Left ventricle myocardium inferior (tissue), 1 donor: ENCODE measurements around the gene APBA3. TPM values are rescaled to one million over a fixed set of nuclear protein-coding genes. Genes with fewer than 3 reads are reported as not detected.

Experiments
- DNase-seq: peaks from one replicate; pipeline ENCODE4 v3.0.0-alpha.2; 2020
- H3K27ac ChIP-seq: fragments of 200-600 bp; replicated peaks from 2 replicates; pipeline ENCODE4 v1.8.0; 2021
- H3K27me3 ChIP-seq: fragments of 200-600 bp; 2 replicates; pipeline ENCODE4 v1.8.0; 2021; ENCODE audit warnings: low read depth
- H3K36me3 ChIP-seq: fragments of 200-600 bp; 2 replicates; pipeline ENCODE4 v1.8.0; 2021
- H3K4me1 ChIP-seq: fragments of 200-600 bp; 2 replicates; pipeline ENCODE4 v1.8.0; 2021
- H3K4me3 ChIP-seq: fragments of 200-600 bp; 2 replicates; pipeline ENCODE4 v1.8.0; 2021; ENCODE audit warnings: mild to moderate bottlenecking, moderate library complexity
- H3K9me3 ChIP-seq: fragments of 200-600 bp; replicated peaks from 2 replicates; pipeline ENCODE4 v1.8.0; 2021
- CTCF ChIP-seq: fragments of 200-600 bp; IDR thresholded peaks from 2 replicates; pipeline ENCODE4 v1.8.0; 2021; ENCODE audit warnings: antibody characterized with exemption, mild to moderate bottlenecking, borderline replicate concordance
- intact Hi-C: fragments of 100-400 bp; cut with micrococcal nuclease; formaldehyde crosslinking; loops from one replicate; pipeline ENCODE4 v1.11.0; 2022
- total RNA-seq: library from RNA; stranded (reverse); fragmentation: NEBNext Ultra II Directional; extraction: Animal tissue kit (Norgen Biotek cat#: 25700); gene quantifications from one replicate; pipeline ENCODE4 v1.2.1, GENCODE V29; 2021
- donor health status: DM: no; HTN: yes; CAD: no; lungs with severe emphysema.

APBA3 gene
- total RNA-seq, 1 donor from 2014 or later: 14.2 TPM

DNA sequence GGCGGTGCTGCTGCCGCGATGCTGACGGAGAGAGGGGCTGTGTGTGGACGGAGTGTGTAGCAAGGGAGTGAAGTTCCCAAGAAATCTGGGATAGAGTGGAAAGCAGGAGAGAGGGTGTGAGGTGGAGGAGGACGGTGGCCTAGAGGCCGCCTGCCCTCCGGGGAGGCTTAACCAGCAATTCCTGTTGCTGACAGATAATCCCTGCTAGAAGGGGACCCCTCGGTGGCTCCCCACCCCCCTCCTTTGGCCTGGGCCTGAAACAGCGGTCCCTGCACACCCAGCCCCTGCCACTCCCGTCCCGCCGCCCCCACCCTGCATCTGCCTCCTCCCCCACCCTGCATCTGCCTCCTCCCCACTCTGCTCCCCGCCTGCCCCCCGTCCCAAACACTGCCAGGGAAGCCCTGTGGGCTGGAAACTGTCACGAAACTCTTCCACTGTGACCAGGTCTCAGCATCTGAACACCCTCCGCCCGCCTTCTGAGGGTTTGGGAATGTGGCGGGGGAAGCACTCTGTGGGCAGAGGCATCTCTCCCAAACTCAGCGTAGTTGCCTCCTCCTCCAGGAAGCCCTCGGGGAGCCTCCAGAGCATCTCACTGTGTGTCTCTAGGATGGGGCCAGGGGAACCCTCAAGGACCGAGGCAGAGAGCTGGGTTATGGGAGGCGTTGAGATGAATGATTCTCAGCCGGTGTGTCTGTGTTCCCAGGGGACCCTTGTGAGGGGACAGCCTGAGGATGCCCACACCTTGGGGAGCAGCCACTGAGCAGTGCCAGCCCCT lies 41.8 kb upstream of the APBA3 start:
- no peaks in the 10 kb centered on the region for H3K9me3 ChIP-seq
- H3K27me3 ChIP-seq: peaks cover 74% of the 10 kb centered on the region
- intact Hi-C loops: no loop called here
- H3K36me3 ChIP-seq: no peaks in the 10 kb centered on the region
- peaks cover 16% of the 10 kb centered on the region for H3K4me1 ChIP-seq
- no peak overlapping the region for H3K4me3 ChIP-seq
- DNase-seq: no peak
- no peak for TF ChIP-seq CTCF
- no peak overlapping the region for H3K27ac ChIP-seq

- TF ChIP-seq CTCF: peak; percentile 24
- intact Hi-C loops: no loop called here
- no peak overlapping the region for H3K27ac ChIP-seq
- peaks cover 12% of the 10 kb centered on the region for H3K4me1 ChIP-seq
- peaks cover 7% of the 10 kb centered on the region for H3K9me3 ChIP-seq
- DNase-seq: peak; percentile 34
- H3K4me3 ChIP-seq: peak overlapping the region; percentile 52
- H3K27me3 ChIP-seq: peaks cover 77% of the 10 kb centered on the region
- no peaks in the 10 kb centered on the region for H3K36me3 ChIP-seq
Observed at GRCh38 chr19:3801412-3802096, 40.1 kb upstream of the APBA3 start.

GRCh38 chr19:3800996-3801395 lies 39.5 kb upstream of the APBA3 start:
- H3K27ac ChIP-seq: no peak overlapping the region
- intact Hi-C loops: no loop called here
- TF ChIP-seq CTCF: no peak
- H3K27me3 ChIP-seq: peaks cover 75% of the 10 kb centered on the region
- peak overlapping the region; percentile 52 for H3K4me3 ChIP-seq
- H3K9me3 ChIP-seq: peaks cover 13% of the 10 kb centered on the region
- H3K4me1 ChIP-seq: peaks cover 12% of the 10 kb centered on the region
- no peaks in the 10 kb centered on the region for H3K36me3 ChIP-seq
- no peak for DNase-seq

DNA sequence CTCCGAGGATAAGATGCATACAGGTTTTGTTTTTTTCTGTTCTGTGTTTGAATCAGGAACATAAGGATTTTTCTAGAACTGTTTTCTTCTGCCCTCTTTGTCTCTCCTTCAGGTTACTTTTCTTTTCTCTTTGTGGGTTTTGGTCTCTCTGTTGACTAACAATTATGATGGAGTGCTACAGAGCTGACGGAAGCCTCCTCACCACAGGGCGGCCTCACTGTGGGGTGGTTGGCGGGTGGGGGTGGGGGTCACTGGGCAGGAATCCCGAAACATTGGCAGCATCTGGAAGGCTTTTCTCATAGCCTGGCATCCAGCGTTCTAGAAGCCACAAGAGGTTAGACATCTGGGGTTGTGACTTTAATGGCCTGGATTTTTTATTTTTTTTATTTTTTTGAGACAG lies 36.6 kb upstream of the APBA3 start:
- Histone ChIP-seq H3K27me3 (peaks cover 52% of the 10 kb centered on the region), H3K4me1 (peaks cover 12% of the 10 kb centered on the region), H3K9me3 (peaks cover 16% of the 10 kb centered on the region), H3K36me3 (no peaks in the 10 kb centered on the region), H3K4me3 (no peak overlapping the region), H3K27ac (no peak overlapping the region)
- TF ChIP-seq CTCF: no peak
- DNase-seq: no peak
- intact Hi-C loops: no loop called here

DNA sequence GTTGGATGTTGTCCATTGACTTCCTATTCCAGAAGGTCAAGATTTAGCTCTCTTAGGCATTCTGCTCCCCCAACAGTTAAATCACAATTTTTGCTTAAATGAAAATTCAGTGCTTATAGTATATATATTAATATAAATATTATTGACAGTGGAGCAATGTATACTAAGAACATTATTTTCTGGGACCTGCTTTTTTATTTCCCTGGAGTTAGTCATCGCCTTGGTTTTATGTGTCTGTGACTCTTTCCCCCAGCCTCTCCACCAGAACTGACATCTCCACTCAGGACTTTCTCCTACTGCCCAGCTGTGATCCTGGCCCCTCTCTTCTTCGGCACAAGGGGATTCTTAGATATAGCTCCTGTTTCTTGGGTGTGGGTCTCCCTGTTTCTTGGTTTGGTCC lies 34.9 kb upstream of the APBA3 start:
- H3K9me3 ChIP-seq: peaks cover 16% of the 10 kb centered on the region
- no peak for TF ChIP-seq CTCF
- no peaks in the 10 kb centered on the region for H3K36me3 ChIP-seq
- DNase-seq: no peak
- H3K4me3 ChIP-seq: no peak overlapping the region
- no peak overlapping the region for H3K27ac ChIP-seq
- peaks cover 34% of the 10 kb centered on the region for H3K27me3 ChIP-seq
- H3K4me1 ChIP-seq: peaks cover 4% of the 10 kb centered on the region
- intact Hi-C loops: no loop called here
